DMS79 treated with DMSO at 0.1 percent for 48 hours (cell line): Measurements from ENCODE around the gene UBFD1.
"Not testable (repeated sequence)": the region's sequence is repeated elsewhere in the genome, so short reads cannot be mapped to it uniquely, and the experiment has no call there.

Experiments
- DNase-seq: peaks from one replicate; lab custom pipeline; 2025; lab: John Stamatoyannopoulos, UW

Gene UBFD1

DNA sequence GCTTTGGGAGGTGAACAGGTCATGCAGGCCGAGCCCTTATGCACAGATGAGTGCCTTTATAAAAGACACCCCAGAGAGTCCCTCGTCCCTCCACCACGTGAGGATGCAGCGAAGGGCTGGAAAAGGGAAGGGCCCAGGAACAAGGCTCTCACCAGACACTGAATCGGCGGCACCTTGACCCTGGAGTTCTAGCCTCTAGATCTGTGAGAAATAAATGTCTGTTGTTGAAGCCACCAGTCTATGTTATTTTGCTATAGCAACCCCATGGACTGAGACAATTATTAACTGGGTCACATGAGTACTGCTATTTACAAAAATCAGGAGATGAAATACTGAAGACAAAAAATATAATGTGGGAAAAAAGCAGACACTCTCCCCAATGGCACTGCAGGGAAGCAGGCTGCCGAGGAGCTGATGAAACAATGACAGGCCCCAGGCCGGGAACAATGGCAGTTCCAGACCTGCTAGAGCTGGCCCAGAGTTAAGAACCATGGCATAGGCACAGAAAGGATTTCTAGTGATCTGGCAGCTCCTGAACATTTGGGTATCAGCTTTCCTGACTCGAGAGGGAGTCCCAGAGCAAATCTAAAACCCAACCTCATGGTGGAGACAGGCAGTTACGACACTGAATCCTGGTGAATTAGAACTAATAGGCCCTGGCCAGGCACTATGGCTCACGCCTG is 29.4 kb upstream of the UBFD1 start:
- no peak for DNase-seq

DNA sequence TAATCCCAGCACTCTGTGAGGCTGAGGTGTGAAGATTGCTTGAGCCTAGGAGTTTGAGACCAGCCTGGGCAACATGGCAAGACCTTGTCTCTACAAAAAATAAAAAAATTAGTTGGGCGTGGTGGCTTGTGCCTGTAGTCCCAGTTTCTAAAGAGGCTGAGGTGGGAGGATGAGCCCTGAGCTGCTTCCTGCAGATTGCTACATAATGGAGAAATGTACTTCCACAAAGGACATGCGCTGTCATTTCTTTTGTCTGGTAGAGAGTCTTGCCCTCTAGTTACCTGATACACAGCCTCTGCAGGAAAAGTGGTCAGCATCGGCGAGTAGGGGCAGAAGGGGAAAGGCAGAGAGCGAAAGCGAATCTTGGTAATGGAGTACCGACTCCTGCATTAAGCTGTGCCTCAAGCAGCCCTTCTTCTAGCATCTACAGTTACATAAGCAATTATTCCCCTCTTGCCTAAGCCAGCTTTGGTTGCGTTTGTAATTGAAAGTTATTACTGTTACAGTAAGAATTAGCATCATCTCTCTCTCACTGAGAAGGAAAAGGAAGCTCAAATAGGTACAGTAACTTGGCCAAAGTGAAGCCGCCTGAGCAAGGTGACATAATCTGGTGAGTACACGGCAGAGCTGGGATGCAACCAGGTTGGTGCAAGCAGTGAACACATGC is 28.8 kb upstream of the UBFD1 start:
- no peak for DNase-seq

DNA sequence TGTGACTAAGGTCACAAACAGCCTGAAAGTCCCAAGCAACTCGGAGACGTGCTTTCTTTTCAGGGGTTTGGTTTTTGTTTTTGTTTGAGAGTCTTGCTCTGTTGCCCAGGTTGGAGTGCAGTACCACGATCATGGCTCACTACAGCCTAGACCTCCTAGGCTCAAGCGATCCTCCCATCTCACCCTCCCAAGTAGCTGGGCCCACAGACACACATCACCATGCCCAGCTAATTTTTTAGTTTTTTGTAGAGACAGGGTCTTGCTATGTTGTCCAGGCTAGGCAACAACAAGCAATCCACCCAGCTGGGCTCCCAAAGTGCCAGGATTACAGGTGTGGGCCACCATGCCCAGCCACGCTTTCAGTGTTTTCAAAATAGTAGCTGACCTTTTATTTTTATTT is 27.5 kb upstream of the UBFD1 start:
- no peak for DNase-seq

DNA sequence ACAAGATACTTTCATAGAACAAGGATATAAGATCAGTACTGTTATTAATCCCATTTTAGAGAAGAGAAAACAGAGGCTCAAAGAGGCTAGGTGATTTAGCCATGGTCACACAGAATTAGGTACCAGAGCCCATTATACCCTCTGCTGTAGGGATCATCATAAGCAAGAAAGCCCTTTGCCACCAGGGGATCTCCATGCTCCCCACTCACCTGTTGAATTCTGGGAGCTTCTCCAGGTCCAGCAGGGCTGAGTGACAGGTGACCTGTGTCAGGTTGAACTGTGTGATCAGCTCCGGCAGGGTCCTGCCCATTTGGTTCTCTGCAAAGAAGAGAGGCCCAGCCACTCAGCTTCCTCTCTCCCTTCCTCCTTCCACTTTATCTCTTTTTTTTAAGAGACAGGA is 25.1 kb upstream of the UBFD1 start:
- no peak for DNase-seq

DNA sequence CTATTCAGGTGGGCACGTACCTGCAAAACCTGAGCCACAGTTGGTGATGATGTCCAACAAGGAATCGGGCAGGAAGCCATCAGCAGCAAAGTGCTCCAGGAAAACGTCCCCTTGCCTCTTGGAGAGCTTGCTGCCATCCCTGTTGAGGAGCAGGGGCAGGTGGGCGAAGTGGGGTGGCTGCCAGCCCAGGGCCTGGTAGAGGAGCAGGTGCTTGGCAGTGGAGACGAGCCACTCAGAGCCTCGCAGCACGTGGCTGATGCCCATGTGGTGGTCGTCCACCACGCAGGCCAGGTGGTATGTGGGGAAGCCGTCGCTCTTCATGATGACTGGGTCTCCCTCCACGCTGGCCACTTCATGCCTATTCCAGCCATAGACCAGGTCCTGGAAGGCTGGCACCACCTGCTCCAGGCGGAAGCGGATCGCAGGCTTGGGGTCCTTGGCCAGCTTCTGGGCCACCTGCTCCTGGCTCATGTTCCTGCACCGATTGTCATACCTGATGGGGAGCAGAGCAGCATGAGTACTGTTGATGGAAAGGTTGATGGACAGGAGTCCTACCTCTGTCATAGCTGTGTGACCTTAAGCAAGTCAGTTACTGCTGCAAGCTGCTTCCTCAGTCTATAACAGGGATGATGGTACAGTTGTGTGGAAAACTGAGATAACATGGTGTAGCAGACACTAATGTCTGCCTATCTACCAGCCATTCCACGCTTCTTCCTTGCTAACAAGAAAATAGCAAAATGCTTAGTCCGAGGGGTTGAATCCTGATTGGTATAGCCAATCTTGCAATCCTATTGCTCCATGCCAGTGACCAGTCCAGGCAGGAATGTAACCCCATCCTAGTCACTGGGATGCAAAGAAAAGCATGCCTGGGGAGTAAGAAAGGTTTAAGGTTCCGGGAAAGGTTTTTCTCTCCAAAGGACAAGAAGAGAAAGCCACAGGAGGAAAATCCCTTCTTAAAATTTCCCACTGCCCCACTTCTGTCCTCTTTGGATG is 22.4 kb upstream of the UBFD1 start:
- no peak for DNase-seq

DNA sequence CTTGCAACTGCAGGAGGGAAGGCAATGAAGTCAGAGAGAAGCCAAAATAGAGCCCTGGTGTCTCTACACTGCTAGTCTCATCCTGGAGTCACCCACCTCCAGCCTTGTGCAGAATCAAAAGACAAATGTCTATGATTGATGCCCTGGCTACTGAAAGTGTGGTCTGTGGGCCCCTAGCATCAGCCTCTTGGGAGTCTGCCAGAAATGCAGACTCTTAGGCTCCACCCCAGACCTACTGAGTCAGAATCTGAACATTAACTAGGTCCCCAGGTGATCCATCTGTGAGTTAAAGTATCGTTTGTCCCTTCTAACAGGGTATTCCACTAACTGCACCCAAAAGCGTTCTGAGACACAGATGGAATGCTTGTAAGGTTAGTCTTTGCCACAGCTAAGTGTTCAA is 21.6 kb upstream of the UBFD1 start:
- no peak for DNase-seq

DNA sequence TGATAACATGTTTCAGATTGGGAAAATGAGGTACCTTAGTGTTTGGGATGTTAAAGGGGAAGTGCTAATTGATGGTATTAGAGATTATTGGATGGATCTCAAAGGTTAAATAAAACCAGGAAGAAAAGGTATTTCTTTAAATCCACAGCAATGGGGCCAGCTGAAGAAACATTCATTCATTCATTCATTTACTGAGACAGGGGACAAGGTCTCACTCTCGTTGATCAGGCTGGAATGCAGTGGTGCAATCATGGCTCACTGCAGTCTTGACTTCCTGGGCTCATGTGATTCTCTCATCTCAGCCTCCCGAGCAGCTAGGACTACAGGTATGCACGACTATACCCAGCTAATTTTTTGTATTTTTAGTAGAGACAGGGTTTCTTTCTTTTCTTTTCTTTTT is 20.1 kb upstream of the UBFD1 start:
- no peak for DNase-seq

DNA sequence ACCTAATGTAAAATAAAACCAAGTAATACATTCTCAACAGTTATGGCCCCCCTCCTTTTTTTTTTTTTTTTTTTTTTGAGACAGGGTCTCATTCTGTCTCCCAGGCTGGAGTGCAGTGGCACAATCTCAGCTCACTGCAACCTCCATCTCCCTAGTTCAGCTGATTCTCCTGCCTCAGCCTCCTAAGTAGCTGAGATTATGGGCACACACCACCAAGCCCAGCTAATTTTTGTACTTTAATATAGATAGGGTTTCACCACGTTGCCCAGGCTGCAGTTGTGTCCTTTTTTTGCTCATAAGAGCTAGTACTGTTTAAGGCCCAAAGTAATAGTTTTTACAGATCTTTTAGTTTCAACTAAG is 18.6 kb upstream of the UBFD1 start:
- DNase-seq: no peak

DNA sequence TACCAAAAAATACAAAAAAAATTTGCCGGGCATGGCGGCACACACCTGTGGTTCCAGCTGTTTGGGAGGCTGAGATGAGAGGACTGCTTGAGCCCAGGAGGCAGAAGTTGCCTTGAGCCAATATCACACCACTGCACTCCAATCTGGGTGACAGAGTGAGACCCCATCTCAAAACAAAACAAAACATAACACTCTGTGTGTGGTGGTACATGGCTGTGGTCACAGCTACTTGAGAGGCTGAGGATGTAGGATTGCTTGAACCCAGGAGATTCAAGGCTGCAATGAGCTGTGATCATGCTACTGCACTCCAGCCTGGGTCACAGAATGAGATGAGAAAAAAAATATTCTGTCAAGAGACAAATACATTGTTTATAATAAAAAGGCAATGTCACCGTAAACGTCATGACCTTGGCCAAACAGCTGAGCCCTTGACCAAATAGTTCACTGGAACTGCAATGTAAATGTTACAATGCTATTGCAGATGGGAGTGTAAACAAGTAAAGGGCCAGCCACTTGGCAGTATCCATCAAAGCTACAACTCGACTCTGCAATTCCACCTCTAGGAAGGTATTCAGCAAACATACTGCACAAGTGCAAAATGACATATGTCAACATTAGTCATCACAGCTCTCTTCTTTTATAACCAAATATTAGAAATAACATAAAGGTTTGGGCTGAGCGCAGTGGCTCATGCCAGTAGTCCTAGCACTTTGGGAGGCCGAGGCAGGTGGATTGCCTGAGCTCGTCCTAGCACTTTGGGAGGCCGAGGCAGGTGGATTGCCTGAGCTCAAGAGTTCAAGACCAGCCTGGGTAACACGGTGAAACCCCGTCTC is 17.3 kb upstream of the UBFD1 start:
- no peak for DNase-seq

DNA sequence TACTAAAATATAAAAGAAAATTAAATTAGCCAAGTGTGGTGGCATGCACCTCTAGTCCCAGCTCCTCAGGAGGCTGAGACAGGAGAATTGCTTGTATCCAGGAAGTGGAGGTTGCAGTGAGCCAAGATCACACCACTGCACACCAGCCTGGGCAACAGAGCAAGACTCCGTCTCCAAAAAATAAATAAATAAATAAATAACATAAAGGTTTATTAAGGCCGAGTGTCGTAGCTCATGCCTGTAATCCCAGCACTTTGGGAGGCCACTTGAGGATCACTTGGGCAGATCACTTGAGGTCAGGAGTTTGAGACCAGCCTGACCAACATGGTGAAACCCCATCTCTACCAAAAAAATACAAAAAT is 16.7 kb upstream of the UBFD1 start:
- DNase-seq: not testable (repeated sequence)

DNA sequence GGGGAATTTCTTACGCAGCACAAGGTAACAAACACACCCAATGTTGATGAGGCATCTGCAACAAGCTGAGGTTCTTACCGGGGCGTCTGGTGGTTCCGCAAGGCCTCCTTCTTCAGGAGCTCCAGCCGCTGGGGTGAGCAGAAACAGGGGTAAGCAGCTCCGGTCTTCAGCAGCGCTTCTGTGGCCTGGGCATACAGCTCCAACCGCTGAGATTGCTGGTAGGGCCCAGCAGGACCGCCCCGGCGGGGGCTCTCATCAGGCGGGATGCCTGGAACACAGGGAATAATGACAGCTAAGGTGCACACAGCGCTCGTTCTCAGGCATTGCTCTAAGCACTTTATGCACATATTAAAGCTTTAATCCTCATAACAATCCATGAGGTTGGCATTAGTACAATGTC is 13.1 kb upstream of the UBFD1 start:
- no peak for DNase-seq

DNA sequence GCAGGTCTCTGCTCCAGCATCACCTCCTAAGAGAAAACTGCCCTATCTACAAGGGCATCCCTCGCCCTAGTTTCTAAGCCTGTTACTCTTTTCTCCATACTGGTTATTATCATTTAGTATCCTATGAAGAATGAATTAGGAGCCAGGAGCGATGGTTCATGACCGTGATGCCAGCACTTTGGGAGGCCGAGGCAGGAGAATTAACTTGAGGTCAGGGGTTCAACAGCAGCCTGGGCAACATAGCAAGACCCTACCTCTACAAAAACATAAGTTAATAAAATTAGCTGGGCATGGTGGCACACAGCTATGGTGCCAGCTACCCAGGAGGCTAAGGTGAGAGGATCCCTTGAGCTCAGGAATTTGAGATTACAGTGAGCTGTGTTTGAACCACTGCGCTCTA is 7.6 kb upstream of the UBFD1 start:
- DNase-seq: no peak

DNA sequence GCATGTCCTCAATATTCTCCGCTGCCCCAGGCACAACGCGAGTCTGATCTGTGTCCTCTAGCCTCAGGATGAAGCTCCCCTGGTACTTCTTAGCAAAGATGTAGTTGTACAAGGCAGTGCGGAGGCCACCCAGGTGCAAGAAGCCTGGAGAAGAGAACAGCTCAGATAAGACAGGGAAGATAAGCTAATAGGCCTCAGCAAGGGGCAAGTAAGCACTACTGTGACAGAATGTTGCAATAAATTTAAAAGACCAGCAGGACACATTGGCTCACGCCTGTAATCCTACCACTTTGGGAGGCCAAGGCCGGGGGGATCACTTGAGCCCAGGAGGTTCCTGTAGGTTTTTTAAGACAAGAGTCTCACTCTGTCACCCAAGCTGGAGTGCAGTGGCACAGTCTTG is 5.4 kb upstream of the UBFD1 start:
- DNase-seq: no peak

DNA sequence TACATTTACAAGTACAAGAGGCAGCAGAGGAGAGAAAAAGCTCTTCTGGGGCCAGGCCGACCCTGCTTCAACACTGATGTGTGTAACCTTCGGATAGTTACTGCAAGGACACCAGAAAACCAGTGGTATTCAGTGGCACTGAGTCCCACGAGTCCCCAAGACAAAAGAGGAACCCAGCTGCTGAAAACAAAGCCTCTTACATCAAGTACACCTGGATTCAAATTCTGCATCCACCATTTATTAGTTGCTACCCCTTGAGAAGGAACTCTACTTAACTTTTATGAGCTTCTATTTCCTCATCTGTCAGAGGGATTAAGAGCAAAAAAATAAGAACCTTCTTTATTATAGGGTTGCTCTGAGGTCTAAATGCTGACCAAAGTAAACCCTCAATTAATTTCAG is 3.0 kb upstream of the UBFD1 start:
- DNase-seq: no peak

DNA sequence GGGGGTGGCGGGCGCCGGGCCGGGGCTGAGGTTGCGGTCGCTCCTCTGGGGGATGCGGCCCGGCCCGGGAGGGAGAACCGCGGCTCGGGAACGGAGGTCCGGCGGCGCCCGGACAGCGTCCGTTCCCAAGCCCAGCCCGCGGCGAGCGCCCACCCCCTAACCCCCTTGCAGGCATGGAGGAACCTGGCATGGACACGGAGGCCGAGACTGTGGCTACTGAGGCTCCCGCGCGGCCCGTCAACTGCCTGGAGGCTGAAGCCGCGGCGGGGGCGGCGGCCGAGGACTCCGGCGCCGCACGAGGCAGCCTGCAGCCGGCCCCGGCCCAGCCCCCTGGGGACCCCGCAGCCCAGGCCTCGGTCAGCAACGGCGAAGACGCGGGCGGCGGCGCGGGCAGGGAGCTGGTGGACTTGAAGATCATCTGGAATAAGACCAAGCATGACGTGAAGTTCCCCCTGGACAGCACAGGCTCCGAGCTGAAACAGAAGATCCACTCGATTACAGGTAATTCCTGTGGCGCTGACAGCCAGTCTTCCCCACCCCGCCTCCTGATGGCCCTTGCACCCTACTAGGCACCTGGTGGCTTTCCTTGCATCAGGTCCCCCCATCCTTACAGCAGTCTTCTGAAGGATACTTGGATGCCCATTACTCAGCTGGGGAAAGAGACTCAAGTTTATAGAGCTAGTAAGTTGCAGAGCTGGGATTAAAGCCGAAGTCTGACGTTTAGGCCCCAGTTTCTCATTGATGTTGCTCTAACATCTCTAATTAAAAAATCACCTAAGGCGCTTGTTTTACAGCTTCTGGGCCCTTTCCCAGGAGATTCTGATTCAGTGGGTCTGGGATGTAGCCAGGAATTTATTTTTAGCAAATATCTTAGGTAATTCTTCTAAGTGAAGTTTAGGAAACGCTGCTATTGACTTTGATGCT is 514 bp downstream of the UBFD1 start:
- DNase-seq: no peak

DNA sequence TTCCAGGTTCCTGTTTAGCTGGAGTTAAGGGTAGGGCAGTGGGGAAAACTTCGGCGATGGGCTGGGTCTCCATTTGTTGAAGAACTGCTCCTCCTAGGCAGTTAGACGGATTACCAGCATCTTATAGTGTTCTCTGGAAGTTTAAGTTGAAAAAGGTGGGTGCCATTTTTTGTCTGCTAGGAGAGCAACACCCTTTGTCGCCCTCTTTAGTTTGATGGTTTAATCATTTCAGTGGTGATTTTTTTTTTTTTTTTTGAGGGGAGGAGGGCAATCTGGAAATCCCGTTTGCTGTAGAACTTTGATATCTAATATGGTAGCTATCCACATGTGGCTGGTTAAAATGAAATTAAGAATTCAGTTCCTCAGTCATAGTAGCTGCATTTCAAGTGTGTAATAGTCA is 4.1 kb downstream of the UBFD1 start:
- DNase-seq: no peak

DNA sequence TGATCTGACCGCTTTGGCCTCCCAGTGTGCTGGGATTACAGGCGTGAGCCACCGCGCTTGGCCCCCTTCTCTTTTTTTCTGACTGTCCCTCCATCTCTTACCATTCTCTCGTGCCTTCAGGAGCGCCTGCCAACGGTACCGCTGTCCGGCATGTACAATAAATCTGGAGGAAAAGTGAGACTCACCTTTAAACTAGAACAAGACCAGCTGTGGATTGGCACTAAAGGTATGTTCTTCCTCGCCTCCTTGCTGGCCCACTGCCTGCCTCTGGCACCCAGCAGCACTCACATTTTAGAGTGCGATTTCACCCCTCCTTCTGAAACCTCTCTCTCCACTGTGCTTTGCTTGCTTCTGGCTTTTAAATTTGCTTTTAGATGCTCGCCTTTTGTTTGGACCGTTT is 5.0 kb downstream of the UBFD1 start:
- DNase-seq: no peak

DNA sequence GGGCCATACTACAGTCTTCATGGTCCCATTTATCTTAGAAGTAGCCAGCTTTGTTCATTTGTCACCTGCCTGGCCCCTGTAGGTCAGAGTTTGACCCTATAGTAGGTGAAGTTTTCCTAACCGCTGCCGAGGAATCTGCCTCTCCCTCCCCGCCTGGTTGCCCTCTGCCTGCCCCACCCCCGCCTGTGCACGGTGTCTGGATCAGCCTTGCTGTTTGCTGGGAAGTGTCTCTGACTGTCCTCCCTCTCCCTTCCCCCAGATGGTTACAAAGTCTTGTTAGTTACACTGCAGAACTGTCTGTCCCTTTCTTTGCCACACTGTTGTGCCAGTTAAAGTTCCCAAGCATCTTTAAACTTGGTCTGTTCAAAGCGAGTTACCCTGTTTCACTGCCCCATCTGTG is 5.7 kb downstream of the UBFD1 start:
- DNase-seq: no peak

DNA sequence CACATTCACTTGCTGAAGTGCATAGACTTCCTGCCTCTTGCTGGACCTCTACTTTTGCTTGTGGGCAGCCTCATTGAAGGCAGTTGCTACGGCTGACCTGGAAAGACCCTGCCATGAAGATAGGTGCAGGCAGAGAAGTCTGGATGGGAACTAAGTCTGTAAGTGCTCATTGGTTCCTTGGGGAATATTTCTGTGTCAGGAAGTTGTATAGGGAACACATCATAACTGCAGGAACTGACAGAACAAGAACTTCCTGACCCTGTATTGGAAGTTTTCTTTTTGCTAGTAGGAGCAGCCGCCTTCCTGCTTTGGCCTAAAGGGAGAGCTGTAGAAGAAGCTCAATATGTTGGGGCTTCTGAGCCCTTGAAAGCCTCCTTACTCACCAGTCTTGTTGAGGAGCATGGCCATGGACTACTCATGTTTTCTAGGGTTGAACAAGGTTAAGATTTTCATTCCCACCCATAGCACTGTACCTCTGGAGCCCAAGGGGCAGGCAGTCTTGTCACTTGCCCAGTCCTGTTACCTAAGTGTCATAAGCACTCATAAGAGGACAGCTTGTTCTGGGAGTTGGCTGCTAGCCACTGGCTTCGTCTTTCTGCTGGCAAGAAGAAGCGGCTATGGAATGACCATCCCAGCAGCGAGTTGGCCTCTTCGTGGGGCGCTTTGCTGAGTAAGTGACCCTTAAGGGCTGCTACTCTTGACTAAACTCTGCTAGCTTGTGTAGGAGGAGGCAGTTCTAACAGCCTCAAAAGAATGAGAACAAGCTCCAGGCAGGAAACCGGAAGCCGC is 7.2 kb downstream of the UBFD1 start:
- no peak for DNase-seq

DNA sequence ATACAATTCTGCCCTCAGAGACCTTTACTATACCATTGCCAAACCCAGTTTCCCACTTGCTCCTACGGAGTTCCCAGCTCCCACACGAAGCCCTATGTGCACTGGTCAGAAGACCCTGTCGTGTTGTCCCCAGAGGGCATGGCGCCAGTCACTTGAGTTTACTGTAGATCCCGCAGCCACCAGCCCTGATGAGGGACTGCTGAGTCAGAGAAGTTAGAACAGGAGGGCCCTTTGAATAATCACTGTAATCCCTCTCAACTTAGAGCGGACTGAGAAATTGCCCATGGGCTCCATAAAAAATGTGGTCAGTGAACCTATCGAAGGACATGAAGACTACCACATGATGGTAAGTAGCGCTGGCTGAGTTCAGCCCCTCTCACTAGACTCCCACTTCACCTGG is 9.2 kb downstream of the UBFD1 start:
- DNase-seq: no peak
